HEK293T (cell line): ENCODE results near the gene MUC12.

ENCODE experiments used
- FOXK2 ChIP-seq: fragments of 450-650 bp; IDR thresholded peaks from 2 replicates; pipeline ENCODE4 v1.6.1; 2016; ENCODE audit warnings: mild to moderate bottlenecking
- HDGF ChIP-seq: fragments of 450-650 bp; IDR thresholded peaks from 2 replicates; pipeline ENCODE4 v1.6.1; 2017; ENCODE audit warnings: antibody characterized with exemption, borderline replicate concordance

DNA sequence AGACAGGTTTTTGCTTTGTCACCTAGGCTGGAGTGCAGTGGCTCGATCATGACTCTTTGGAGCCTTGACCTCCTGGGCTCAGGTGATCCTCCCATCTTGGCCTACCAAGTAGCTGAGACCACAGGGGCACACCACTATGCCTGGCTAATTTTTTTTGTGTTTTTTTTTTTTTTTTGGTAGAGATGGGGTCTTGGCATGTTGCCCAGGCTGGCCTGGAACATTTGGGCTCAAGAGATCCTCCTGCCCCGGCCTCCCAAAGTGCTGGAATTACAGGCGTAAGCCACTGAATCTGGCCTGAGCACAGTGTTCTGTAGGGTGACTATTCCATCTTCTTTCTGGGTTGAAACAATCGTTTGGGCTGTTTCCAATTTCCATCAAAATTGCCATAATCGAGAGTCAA is 21.6 kb upstream of the MUC12 start:
- TF ChIP-seq FOXK2 (no peak), HDGF (no peak)
